Activated CD4-positive, alpha-beta T cell treated with anti-CD3 and anti-CD28 coated beads for 1 hour (primary cell): ENCODE measurements around the gene BTBD9.

Experiments
- DNase-seq: peaks from one replicate; pipeline ENCODE4 v3.0.0-alpha.2; 2020

BTBD9 gene

GRCh38 chr6:38323216-38323615 is 316.5 kb downstream of the BTBD9 start:
- DNase-seq: no peak

GRCh38 chr6:38322138-38322537 is 317.6 kb downstream of the BTBD9 start:
- DNase-seq: no peak

- DNase-seq: no peak
Measured at GRCh38 chr6:38320843-38321242, 318.9 kb downstream of the BTBD9 start.

GRCh38 chr6:38320358-38320757 is 319.4 kb downstream of the BTBD9 start:
- no peak for DNase-seq

- DNase-seq: no peak
Measured at GRCh38 chr6:38319256-38320212, 320.2 kb downstream of the BTBD9 start.

- no peak for DNase-seq
Measured at GRCh38 chr6:38316099-38316868, 323.4 kb downstream of the BTBD9 start.

- no peak for DNase-seq
Measured at GRCh38 chr6:38311201-38311600, 328.5 kb downstream of the BTBD9 start.

GRCh38 chr6:38310061-38310460 is 329.7 kb downstream of the BTBD9 start:
- no peak for DNase-seq

- DNase-seq: no peak
Measured at GRCh38 chr6:38307740-38308139, 332.0 kb downstream of the BTBD9 start.

GRCh38 chr6:38306931-38307330 is 332.8 kb downstream of the BTBD9 start:
- no peak for DNase-seq

- no peak for DNase-seq
Measured at GRCh38 chr6:38305995-38306681, 333.6 kb downstream of the BTBD9 start.

- no peak for DNase-seq
Measured at GRCh38 chr6:38302838-38303237, 336.9 kb downstream of the BTBD9 start.

GRCh38 chr6:38302081-38302480 is 337.6 kb downstream of the BTBD9 start:
- no peak for DNase-seq

- no peak for DNase-seq
Measured at GRCh38 chr6:38290133-38290799, 349.5 kb downstream of the BTBD9 start.

GRCh38 chr6:38287487-38287886 is 352.2 kb downstream of the BTBD9 start:
- DNase-seq: no peak

GRCh38 chr6:38284802-38285394 is 354.8 kb downstream of the BTBD9 start:
- no peak for DNase-seq

- no peak for DNase-seq
Measured at GRCh38 chr6:38283734-38284362, 355.9 kb downstream of the BTBD9 start.

- DNase-seq: no peak
Measured at GRCh38 chr6:38282911-38283310, 356.8 kb downstream of the BTBD9 start.

- DNase-seq: no peak
Measured at GRCh38 chr6:38281126-38281525, 358.6 kb downstream of the BTBD9 start.

- no peak for DNase-seq
Measured at GRCh38 chr6:38279963-38280588, 359.7 kb downstream of the BTBD9 start.

- no peak for DNase-seq
Measured at GRCh38 chr6:38279423-38279822, 360.3 kb downstream of the BTBD9 start.
